ENCODE data around the gene TMC3. TPM values are rescaled to one million over a fixed set of nuclear protein-coding genes. Genes with fewer than 3 reads are reported as not detected.

The TMC3 gene
- total and polyA plus RNA-seq, 10 of the 15 experiments (the other 5 are each of a cell fraction or from before 2014, with no cell fraction given), result 0.03 to 0.04 (median 0.04) TPM; not detected in 7

- TF ChIP-seq PBX3 (IDR thresholded peaks at IDR 0.05; ENCODE audit: insufficient replicate concordance, low read depth, low read length) (no peak), TARDBP (IDR thresholded peaks at IDR 0.05; ENCODE audit: borderline replicate concordance) (no peak), SREBF1 (IDR thresholded peaks at IDR 0.05; ENCODE audit: low read length) (no peak), CTCF (IDR thresholded peaks at IDR 0.05 in 2 of 3, conservative IDR thresholded peaks at IDR 0.05 in 1 of 3; ENCODE audit: control insufficient read depth in 2 of 3, extremely low read depth in 1 of 3, insufficient read depth in 1 of 3, low read depth in 3 of 3, low read length in 3 of 3) (peak; percentile 23 to 54 (median 33); a peak in 3 of 6 replicates), EZH2 (IDR thresholded peaks at IDR 0.05; ENCODE audit: borderline replicate concordance, control insufficient read depth, low read depth, low read length) (no peak), SMC3 (IDR thresholded peaks at IDR 0.05; ENCODE audit: borderline replicate concordance, low read length) (peak; percentile 24; the same call in 1 of the 2 replicates), RFX5 (IDR thresholded peaks at IDR 0.05; ENCODE audit: low read depth, low read length) (no peak), ZNF622 (IDR thresholded peaks at IDR 0.05) (no peak), SUZ12 (IDR thresholded peaks at IDR 0.05; ENCODE audit: unreplicated experiment) (no peak), DPF2 (IDR thresholded peaks at IDR 0.05) (no peak), SREBF2 (IDR thresholded peaks at IDR 0.05; ENCODE audit: low read length) (no peak)
Observed at GRCh38 chr15:81410318-81410753, 36.3 kb upstream of the TMC3 start (continued).
